ENCODE measurements around the gene ST3GAL6.

DNA sequence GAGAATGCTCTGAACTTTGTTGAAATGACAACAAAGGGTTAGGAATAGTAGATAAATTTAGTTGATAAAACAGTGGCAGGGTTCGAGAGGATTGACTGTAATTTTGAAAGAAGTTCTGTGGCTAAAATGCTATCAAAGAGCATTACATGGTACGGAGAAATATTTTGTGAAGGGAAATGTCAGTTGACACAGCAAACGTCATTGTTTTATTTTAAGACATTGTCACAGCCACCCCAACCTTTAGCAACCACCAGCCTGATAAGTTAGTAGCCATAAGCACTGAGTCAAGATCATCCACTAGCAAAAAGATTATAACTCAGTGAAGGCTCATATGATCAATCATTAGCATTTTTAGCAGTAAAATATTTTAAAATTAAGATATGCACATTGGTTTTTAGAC is 8.7 kb upstream of the ST3GAL6 start:
- TF ChIP-seq EZH2phosphoT487 (IDR thresholded peaks at IDR 0.05; ENCODE audit: low read depth, severe bottlenecking, unreplicated experiment) (no peak), CTCF (IDR thresholded peaks at IDR 0.05; ENCODE audit: poor library complexity) (no peak), EZH2 (IDR thresholded peaks at IDR 0.05; ENCODE audit: borderline replicate concordance) (no peak)
